CD14-positive monocyte (primary cell): Measurements from ENCODE around the gene FAM83F. TPM values are rescaled to one million over a fixed set of nuclear protein-coding genes. Genes with fewer than 3 reads are reported as not detected.

Source experiments
- DNase-seq, 3 donors: peaks; one replicate each; pipeline ENCODE4 v3.0.0-alpha.2; 2011 to 2022
- H2AFZ ChIP-seq: 2 replicates; pipeline ENCODE4 v1.6.0; 2012; ENCODE audit warnings: mild to moderate bottlenecking, low read depth, low read length, inconsistent platforms; ENCODE audit not compliant: insufficient read depth, poor library complexity, severe bottlenecking
- H3K27ac ChIP-seq, 2 donors: 1 replicate in 1 of 2; 2 replicates in 1 of 2; pipeline ENCODE4 v1.5.1; 2012 to 2013; ENCODE audit warnings: low read length in 2 of 2, control low read depth in 1 of 2, inconsistent platforms in 1 of 2, low read depth in 1 of 2, mild to moderate bottlenecking in 1 of 2
- H3K27me3 ChIP-seq, 2 donors: one replicate each; pipeline versions ENCODE4 v1.6.0 to v1.6.1; 2011 to 2013; ENCODE audit warnings: low read length in 2 of 2; ENCODE audit not compliant: control insufficient read depth in 2 of 2, insufficient read depth in 2 of 2
- H3K36me3 ChIP-seq, 2 donors: replicated peaks in 1 of 2; 1 replicate in 1 of 2; 2 replicates in 1 of 2; pipeline versions ENCODE4 v1.5.1 to v1.6.1; 2012 to 2013; ENCODE audit warnings: low read length in 2 of 2, control low read depth in 1 of 2, inconsistent platforms in 1 of 2, mild to moderate bottlenecking in 1 of 2; ENCODE audit not compliant: insufficient read depth in 2 of 2, control insufficient read depth in 1 of 2
- H3K4me1 ChIP-seq, 2 donors: 1 replicate in 1 of 2; 2 replicates in 1 of 2; pipeline versions ENCODE4 v1.5.1 to v1.6.1; 2012 to 2013; ENCODE audit warnings: low read length in 2 of 2, control low read depth in 1 of 2, inconsistent platforms in 1 of 2, mild to moderate bottlenecking in 1 of 2, moderate library complexity in 1 of 2; ENCODE audit not compliant: insufficient read depth in 2 of 2, control insufficient read depth in 1 of 2
- H3K4me2 ChIP-seq: replicated peaks from 2 replicates; pipeline ENCODE3; 2012; ENCODE audit warnings: low read length, moderate library complexity, mild to moderate bottlenecking; ENCODE audit not compliant: poor library complexity, severe bottlenecking; ENCODE audit errors: extremely low read depth
- H3K4me3 ChIP-seq, 3 experiments: fragments of 200-600 bp in 1 of 3; sonication (generic) in 1 of 3; replicated peaks in 1 of 3; 1 replicate in 2 of 3; 2 replicates in 1 of 3; pipeline ENCODE4 v1.5.1; 2011 to 2013; ENCODE audit warnings: low read length in 3 of 3, mild to moderate bottlenecking in 3 of 3, control low read depth in 2 of 3, low read depth in 2 of 3, inconsistent platforms in 1 of 3, moderate library complexity in 1 of 3
- H3K79me2 ChIP-seq: 2 replicates; pipeline ENCODE4 v1.6.0; 2012; ENCODE audit warnings: mild to moderate bottlenecking, control low read depth, inconsistent platforms, low read length, moderate library complexity; ENCODE audit not compliant: insufficient read depth
- H3K9ac ChIP-seq: 2 replicates; pipeline ENCODE4 v1.6.0; 2017; ENCODE audit warnings: low read length, mild to moderate bottlenecking; ENCODE audit not compliant: insufficient read depth, poor library complexity, severe bottlenecking
- H3K9me3 ChIP-seq, 2 donors: replicated peaks in 1 of 2; 1 replicate in 1 of 2; 2 replicates in 1 of 2; pipeline versions ENCODE4 v1.5.1 to v1.6.1; 2012 to 2013; ENCODE audit warnings: low read length in 2 of 2, control low read depth in 1 of 2; ENCODE audit not compliant: control insufficient read depth in 1 of 2, insufficient read depth in 1 of 2
- H4K20me1 ChIP-seq: 2 replicates; pipeline ENCODE4 v1.6.0; 2012; ENCODE audit warnings: mild to moderate bottlenecking, low read length, control low read depth, moderate library complexity; ENCODE audit not compliant: insufficient read depth
- H3K27ac Mint-ChIP-seq, 7 donors: one replicate each; pipeline ENCODE4 v1.8.0; 2020; ENCODE audit warnings: mild to moderate bottlenecking in 7 of 7, mixed read lengths in 7 of 7, moderate library complexity in 6 of 7, inconsistent platforms in 2 of 7
- H3K27me3 Mint-ChIP-seq, 3 donors: one replicate each; pipeline ENCODE4 v1.8.0; 2021 to 2022; ENCODE audit warnings: low read depth in 3 of 3, mild to moderate bottlenecking in 3 of 3, mixed read lengths in 3 of 3, moderate library complexity in 3 of 3, inconsistent platforms in 1 of 3
- H3K36me3 Mint-ChIP-seq, 2 donors: one replicate each; pipeline ENCODE4 v1.8.0; 2020; ENCODE audit warnings: mixed read lengths in 2 of 2, inconsistent platforms in 1 of 2, mild to moderate bottlenecking in 1 of 2
- H3K4me1 Mint-ChIP-seq: one replicate; pipeline ENCODE4 v1.8.0; 2020; ENCODE audit warnings: mild to moderate bottlenecking, mixed read lengths
- H3K4me3 Mint-ChIP-seq, 2 donors: one replicate each; pipeline ENCODE4 v1.8.0; 2020; ENCODE audit warnings: mild to moderate bottlenecking in 2 of 2, mixed read lengths in 2 of 2, moderate library complexity in 1 of 2
- H3K9me3 Mint-ChIP-seq, 7 donors: one replicate each; pipeline ENCODE4 v1.8.0; 2020 to 2022; ENCODE audit warnings: mixed read lengths in 7 of 7, mild to moderate bottlenecking in 6 of 7, moderate library complexity in 6 of 7, inconsistent platforms in 2 of 7
- WGBS: methylation state at CpG from one replicate; pipeline ENCODE4 v1.1.5; 2013; ENCODE audit warnings: missing lambda C conversion rate; ENCODE audit not compliant: insufficient coverage; 5-methylcytosine and 5-hydroxymethylcytosine counted together
- intact Hi-C, 2 donors: fragments of 100-400 bp; cut with micrococcal nuclease; formaldehyde crosslinking; loops; one replicate each; pipeline versions ENCODE4 v1.15.0 to v1.15.1; 2023
- polyA minus RNA-seq: library from RNA; depleted of rRNA, polyadenylated mRNA; stranded (reverse); fragments of >200 nt; gene quantifications from 2 replicates; pipeline ENCODE4 v1.2.3, GENCODE V29; 2012
- polyA plus RNA-seq, 3 donors: library from polyadenylated mRNA; depleted of rRNA in 1 of 3; unstranded in 2 of 3; stranded (reverse) in 1 of 3; fragments of 300-500 nt in 2 of 3; fragments of >200 nt in 1 of 3; fragmentation: Illumina TruSeq in 2 of 3; gene quantifications; 1 replicate in 2 of 3; 2 replicates in 1 of 3; pipeline ENCODE4 v1.2.3, GENCODE V29; 2012 to 2021
- total RNA-seq, 12 experiments: library from RNA in 1 of 12; stranded (reverse) in 1 of 12; fragments of 120-200 nt in 1 of 12; gene quantifications; one replicate each; pipeline ENCODE4 v1.2.4 and lab custom pipeline; 2013 to 2026; ENCODE audit warnings: mixed read lengths in 6 of 12, inconsistent platforms in 1 of 12
- TF ChIP-seq, protein P1 (sequence below): fragments of 200-600 bp; IDR thresholded peaks from one replicate; pipeline ENCODE4 v1.8.0; 2022; ENCODE audit warnings: antibody characterized with exemption, mild to moderate bottlenecking

The FAM83F gene
- under 0.01 TPM for total RNA-seq (2013)
- polyA plus RNA-seq (under 1 TPM in 1 of 3 donors, not detected in 2; 0.01 TPM), polyA minus RNA-seq (under 0.01 TPM in 2 replicates), total RNA-seq (lab: John Stamatoyannopoulos, UW) (0.08 to 4.5 (median 0.31) reads per million in 11 experiments)

DNA sequence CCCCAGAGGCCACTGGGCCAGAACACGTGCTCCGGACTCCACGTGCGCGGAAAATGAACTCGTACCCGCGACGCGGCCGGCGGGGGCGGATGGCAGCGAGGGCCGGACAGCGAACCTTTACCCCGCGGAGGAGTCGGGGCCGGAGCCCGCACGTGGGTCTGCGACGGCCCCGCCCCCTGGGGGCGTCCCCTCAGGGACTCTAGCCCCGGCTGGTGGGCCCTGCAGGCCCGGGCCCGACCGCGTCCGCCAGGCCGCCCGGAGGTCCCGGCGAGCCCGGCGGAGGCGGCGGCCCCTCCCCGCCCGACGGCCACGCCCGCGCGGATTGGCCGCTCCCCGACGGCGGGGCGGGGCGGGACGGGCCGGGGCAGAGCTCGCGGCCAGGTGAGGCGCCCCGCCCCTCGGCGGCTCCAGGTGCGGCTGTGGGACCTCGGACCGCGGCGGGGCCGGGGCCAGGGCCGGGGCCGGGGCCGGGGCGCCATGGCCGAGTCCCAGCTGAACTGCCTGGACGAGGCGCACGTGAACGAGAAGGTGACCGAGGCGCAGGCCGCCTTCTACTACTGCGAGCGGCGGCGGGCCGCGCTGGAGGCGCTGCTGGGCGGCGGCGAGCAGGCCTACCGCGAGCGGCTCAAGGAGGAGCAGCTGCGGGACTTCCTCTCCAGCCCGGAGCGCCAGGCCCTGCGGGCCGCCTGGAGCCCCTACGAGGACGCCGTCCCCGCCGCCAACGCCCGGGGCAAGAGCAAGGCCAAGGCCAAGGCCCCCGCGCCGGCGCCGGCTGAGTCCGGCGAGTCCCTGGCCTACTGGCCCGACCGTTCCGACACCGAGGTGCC is at the start of gene FAM83F:
FAM83F (plus strand) TSS at position 389 of the 827 bp plus-strand sequence; CDS start at position 478, 89 bp downstream.
- peaks cover 49 to 70% (median 64%) of the 10 kb centered on the region in 3 donors for H3K27me3 Mint-ChIP-seq
- H3K9me3 Mint-ChIP-seq, result peaks cover 0 to 7% (median 2%) of the 10 kb centered on the region in 7 donors
- peak within 1 kb of the TSS; percentile 50 for H3K4me2 ChIP-seq
- H4K20me1 ChIP-seq, result no peaks in the 10 kb centered on the region
- H3K9ac ChIP-seq, result peak within 1 kb of the TSS; percentile 8
- peaks cover 7 to 13% of the 10 kb centered on the region in 2 donors for H3K4me1 ChIP-seq
- H3K27ac Mint-ChIP-seq, result peak within 1 kb of the TSS in 1 of 7 donors; percentile 6
- peak within 1 kb of the TSS; percentile 67 for H2AFZ ChIP-seq
- H3K4me1 Mint-ChIP-seq, result peaks cover 7% of the 10 kb centered on the region
- H3K9me3 ChIP-seq, result no peaks in the 10 kb centered on the region
- H3K27ac ChIP-seq, result no peak within 1 kb of the TSS
- no peaks in the 10 kb centered on the region for H3K79me2 ChIP-seq
- peak; percentile 24 to 49 (median 42) for DNase-seq
- H3K27me3 ChIP-seq, result peaks cover 36 to 68% of the 10 kb centered on the region in 2 donors
- TF ChIP-seq, protein P1, sequence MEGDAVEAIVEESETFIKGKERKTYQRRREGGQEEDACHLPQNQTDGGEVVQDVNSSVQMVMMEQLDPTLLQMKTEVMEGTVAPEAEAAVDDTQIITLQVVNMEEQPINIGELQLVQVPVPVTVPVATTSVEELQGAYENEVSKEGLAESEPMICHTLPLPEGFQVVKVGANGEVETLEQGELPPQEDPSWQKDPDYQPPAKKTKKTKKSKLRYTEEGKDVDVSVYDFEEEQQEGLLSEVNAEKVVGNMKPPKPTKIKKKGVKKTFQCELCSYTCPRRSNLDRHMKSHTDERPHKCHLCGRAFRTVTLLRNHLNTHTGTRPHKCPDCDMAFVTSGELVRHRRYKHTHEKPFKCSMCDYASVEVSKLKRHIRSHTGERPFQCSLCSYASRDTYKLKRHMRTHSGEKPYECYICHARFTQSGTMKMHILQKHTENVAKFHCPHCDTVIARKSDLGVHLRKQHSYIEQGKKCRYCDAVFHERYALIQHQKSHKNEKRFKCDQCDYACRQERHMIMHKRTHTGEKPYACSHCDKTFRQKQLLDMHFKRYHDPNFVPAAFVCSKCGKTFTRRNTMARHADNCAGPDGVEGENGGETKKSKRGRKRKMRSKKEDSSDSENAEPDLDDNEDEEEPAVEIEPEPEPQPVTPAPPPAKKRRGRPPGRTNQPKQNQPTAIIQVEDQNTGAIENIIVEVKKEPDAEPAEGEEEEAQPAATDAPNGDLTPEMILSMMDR, result no peak
- H3K4me3 Mint-ChIP-seq, result peak within 1 kb of the TSS; percentile 12 to 73
- H3K36me3 ChIP-seq, result no peaks in the 10 kb centered on the region
- intact Hi-C loops, result loop anchor here in 1 of 2 donors (10.0 kb wide), 1 partner anchor 60 kb away; no protein-coding TSS in a partner anchor
- H3K4me3 ChIP-seq, result no peak within 1 kb of the TSS
- 6% methylated on average over 115 of the region's 115 CpGs for WGBS
- peaks cover 0 to 5% of the 10 kb centered on the region in 2 donors for H3K36me3 Mint-ChIP-seq

DNA sequence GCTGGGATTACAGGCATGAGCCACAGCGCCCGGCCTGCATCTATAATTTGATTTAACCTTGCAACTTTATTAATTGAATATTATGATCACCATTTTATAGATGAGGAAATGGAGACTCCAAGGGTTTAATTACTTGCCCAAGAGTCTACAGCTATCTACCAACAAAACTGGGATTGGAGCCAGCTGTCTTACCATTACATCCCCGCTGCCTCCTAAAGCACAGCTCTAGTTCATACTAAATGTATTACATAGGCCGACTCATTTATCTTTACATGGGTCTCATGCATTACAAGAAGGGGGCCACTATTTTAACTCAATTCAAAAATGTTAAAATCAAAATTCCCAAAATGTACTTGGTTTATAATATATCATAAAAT is 48.6 kb upstream of the FAM83F start:
- Histone ChIP-seq H3K4me2 (no peak overlapping the region), H3K36me3 (no peaks in the 10 kb centered on the region), H3K79me2 (no peaks in the 10 kb centered on the region), H3K4me3 (no peak overlapping the region), H2AFZ (no peak overlapping the region), H3K9ac (no peak overlapping the region), H4K20me1 (no peaks in the 10 kb centered on the region), H3K27ac (no peak overlapping the region), H3K9me3 (no peaks in the 10 kb centered on the region), H3K4me1 (peaks cover 23 to 32% of the 10 kb centered on the region in 2 donors), H3K27me3 (peaks cover 20 to 25% of the 10 kb centered on the region in 2 donors)
- intact Hi-C loops, result no loop called here
- no peak for DNase-seq
- peaks cover 13 to 32% (median 17%) of the 10 kb centered on the region in 3 donors for H3K27me3 Mint-ChIP-seq
- no peak overlapping the region for H3K4me3 Mint-ChIP-seq
- TF ChIP-seq, protein P1, result no peak
- peaks cover 0 to 4% of the 10 kb centered on the region in 2 donors for H3K36me3 Mint-ChIP-seq
- WGBS, result no CpG with 5 or more reads among the region's 4 CpGs
- peaks cover 28% of the 10 kb centered on the region for H3K4me1 Mint-ChIP-seq
- H3K9me3 Mint-ChIP-seq, result peaks cover 0 to 2% (median 0%) of the 10 kb centered on the region in 7 donors
- no peak overlapping the region for H3K27ac Mint-ChIP-seq
